Keratinocyte (primary cell): Measurements from ENCODE around the gene CMSS1.

ENCODE experiments used
- EZH2 ChIP-seq: IDR thresholded peaks from one replicate; pipeline ENCODE4 v1.6.1; 2012; ENCODE audit warnings: inconsistent platforms, mild to moderate bottlenecking, low read length, moderate library complexity
- TF ChIP-seq, protein P1 (sequence below), 3 experiments: IDR thresholded peaks in 1 of 3; conservative IDR thresholded peaks in 1 of 3; optimal IDR thresholded peaks in 1 of 3; 2 replicates in 2 of 3; 3 replicates in 1 of 3; pipeline versions ENCODE3 to v1.5.1; 2011; ENCODE audit warnings: low read length in 3 of 3, mild to moderate bottlenecking in 3 of 3, moderate library complexity in 2 of 3, control low read depth in 1 of 3, inconsistent platforms in 1 of 3; ENCODE audit not compliant: insufficient read depth in 2 of 3; ENCODE audit errors: extremely low read depth in 1 of 3

DNA sequence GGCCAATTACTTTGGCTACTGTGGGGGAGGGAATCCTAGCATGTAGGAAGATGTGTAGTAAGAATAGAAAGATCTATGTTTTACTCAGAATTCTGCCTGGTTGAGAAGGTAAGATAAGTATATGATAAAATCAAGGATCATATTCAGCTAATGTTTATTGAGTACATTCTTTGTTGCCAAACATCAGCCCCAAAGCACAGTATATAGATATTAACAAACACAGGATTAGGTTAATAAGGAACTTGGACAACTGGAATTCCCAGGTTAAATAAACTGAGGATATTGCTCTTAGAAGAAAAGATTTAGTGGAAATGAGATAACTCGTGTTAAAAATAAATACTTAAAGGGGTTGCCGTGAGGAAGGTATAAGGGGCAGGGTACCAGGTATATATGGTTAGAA, 167.0 kb downstream of the CMSS1 start:
- TF ChIP-seq, protein P1, sequence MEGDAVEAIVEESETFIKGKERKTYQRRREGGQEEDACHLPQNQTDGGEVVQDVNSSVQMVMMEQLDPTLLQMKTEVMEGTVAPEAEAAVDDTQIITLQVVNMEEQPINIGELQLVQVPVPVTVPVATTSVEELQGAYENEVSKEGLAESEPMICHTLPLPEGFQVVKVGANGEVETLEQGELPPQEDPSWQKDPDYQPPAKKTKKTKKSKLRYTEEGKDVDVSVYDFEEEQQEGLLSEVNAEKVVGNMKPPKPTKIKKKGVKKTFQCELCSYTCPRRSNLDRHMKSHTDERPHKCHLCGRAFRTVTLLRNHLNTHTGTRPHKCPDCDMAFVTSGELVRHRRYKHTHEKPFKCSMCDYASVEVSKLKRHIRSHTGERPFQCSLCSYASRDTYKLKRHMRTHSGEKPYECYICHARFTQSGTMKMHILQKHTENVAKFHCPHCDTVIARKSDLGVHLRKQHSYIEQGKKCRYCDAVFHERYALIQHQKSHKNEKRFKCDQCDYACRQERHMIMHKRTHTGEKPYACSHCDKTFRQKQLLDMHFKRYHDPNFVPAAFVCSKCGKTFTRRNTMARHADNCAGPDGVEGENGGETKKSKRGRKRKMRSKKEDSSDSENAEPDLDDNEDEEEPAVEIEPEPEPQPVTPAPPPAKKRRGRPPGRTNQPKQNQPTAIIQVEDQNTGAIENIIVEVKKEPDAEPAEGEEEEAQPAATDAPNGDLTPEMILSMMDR (optimal IDR thresholded peaks at IDR 0.05 in 1 of 3, IDR thresholded peaks at IDR 0.05 in 1 of 3, conservative IDR thresholded peaks at IDR 0.05 in 1 of 3; ENCODE audit: extremely low read depth in 1 of 3, insufficient read depth in 2 of 3, low read length in 3 of 3): no peak
- no peak for TF ChIP-seq EZH2
